Testis (tissue), 3 donors: ENCODE measurements around the gene WNT11. TPM values are rescaled to one million over a fixed set of nuclear protein-coding genes. Genes with fewer than 3 reads are reported as not detected.
A peak's percentile ranks its signal among the peaks of the same experiment; 100 is the strongest.

Experiments used
- DNase-seq: peaks from one replicate; pipeline ENCODE4 v3.0.0-alpha.2; 2019
- H3K27ac ChIP-seq, 2 donors: fragments of 200-600 bp; sonication (generic); one replicate each; pipeline ENCODE4 v1.5.1; 2019
- H3K27me3 ChIP-seq: fragments of 200-600 bp; sonication (generic); one replicate; pipeline ENCODE4 v1.5.1; 2019
- H3K36me3 ChIP-seq: fragments of 200-600 bp; sonication (generic); one replicate; pipeline ENCODE4 v1.5.1; 2017; ENCODE audit warnings: low read depth; ENCODE audit errors: missing control alignments
- H3K4me1 ChIP-seq: fragments of 200-600 bp; sonication (generic); one replicate; pipeline ENCODE4 v1.5.1; 2019
- H3K4me3 ChIP-seq, 2 donors: fragments of 200-600 bp; sonication (generic); one replicate each; pipeline ENCODE4 v1.5.1; 2017 to 2019
- H3K9me3 ChIP-seq: fragments of 200-600 bp; sonication (generic); one replicate; pipeline ENCODE4 v1.5.1; 2017
- POLR2A ChIP-seq: fragments of 450-650 bp; IDR thresholded peaks from one replicate; pipeline ENCODE4 v1.6.1; 2017; ENCODE audit warnings: antibody characterized with exemption, mild to moderate bottlenecking, moderate library complexity
- WGBS, 2 donors: methylation state at CpG; one replicate each; pipeline ENCODE4 v1.1.5; 2018; 5-methylcytosine and 5-hydroxymethylcytosine counted together
- intact Hi-C: fragments of 100-400 bp; cut with DNase I; formaldehyde crosslinking; loops from one replicate; pipeline ENCODE4 v1.15.1; 2023; ENCODE audit warnings: low total_unique reads
- polyA plus RNA-seq: library from polyadenylated mRNA; stranded (reverse); fragments of 350-450 nt; fragmentation: Illumina TruSeq; extraction: RNeasy Lipid Tissue Mini Kit (QIAGEN cat#74804); gene quantifications from one replicate; pipeline ENCODE4 v1.2.3, GENCODE V29; 2014; ENCODE audit warnings: low read depth, low replicate concordance; ENCODE audit not compliant: insufficient read depth
- total RNA-seq, 2 donors: library from RNA; depleted of rRNA; stranded (reverse); fragments of >200 nt; gene quantifications; one replicate each; pipeline ENCODE4 v1.2.3, GENCODE V29; 2016
- TF ChIP-seq, protein P1 (sequence below), 3 experiments: fragments of 450-650 bp in 2 of 3; fragments of 200-600 bp in 1 of 3; sonication (generic) in 1 of 3; IDR thresholded peaks; one replicate each; pipeline ENCODE4 v1.5.1; 2016 to 2019; ENCODE audit warnings: antibody characterized with exemption in 3 of 3, mild to moderate bottlenecking in 2 of 3, moderate library complexity in 1 of 3

The WNT11 gene
- total and polyA plus RNA-seq, 3 donors from 2014 or later: 2.7 to 4.3 (median 2.8) TPM

DNA sequence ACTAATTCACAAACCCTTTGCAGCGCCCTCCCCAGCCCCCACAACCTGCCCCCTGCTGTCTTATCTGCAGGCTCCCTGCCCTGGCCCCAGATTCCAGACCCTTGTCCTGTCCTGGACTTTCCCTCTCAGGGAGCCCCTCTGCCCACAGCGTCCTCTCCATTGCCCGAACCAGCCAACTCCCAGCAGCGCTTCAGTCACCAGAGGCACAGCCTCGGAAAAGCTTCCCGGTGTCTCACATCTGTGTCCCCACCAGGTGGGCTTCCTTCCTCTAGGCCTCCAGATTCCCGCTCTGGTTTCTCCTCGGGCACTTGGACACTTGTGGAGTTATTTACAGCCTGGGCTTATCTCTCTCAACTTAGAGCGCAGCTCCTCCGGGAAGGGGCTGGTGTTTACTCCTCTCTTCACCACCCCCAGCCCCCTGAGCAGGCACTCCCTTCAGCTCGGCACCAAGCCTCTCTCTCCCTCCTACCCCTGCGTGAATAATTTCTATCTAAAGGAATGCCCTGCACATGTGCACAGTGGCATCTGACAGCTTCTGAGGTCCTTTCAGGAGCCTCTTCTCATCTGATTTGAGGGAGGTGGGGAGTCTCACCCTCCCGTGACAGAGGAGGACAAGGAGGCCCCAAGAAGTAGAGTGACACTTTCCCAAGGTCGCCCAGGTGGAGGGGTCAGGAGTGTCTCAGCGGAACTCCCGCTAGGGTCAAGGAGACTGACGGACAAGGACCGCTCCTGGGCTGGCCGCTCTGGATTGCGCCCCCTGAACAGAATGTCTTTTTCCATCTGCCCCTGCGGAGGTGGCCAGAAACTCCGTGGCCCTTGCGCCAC is 838 bp downstream of the WNT11 start:
- H3K27ac ChIP-seq: no peak overlapping the region
- peaks cover 23% of the 10 kb centered on the region for H3K4me1 ChIP-seq
- no peaks in the 10 kb centered on the region for H3K9me3 ChIP-seq
- no peak for DNase-seq
- TF ChIP-seq POLR2A: no peak
- TF ChIP-seq, protein P1, sequence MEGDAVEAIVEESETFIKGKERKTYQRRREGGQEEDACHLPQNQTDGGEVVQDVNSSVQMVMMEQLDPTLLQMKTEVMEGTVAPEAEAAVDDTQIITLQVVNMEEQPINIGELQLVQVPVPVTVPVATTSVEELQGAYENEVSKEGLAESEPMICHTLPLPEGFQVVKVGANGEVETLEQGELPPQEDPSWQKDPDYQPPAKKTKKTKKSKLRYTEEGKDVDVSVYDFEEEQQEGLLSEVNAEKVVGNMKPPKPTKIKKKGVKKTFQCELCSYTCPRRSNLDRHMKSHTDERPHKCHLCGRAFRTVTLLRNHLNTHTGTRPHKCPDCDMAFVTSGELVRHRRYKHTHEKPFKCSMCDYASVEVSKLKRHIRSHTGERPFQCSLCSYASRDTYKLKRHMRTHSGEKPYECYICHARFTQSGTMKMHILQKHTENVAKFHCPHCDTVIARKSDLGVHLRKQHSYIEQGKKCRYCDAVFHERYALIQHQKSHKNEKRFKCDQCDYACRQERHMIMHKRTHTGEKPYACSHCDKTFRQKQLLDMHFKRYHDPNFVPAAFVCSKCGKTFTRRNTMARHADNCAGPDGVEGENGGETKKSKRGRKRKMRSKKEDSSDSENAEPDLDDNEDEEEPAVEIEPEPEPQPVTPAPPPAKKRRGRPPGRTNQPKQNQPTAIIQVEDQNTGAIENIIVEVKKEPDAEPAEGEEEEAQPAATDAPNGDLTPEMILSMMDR (IDR thresholded peaks at IDR 0.05): no peak
- peak overlapping the region; percentile 37 to 62 for H3K4me3 ChIP-seq
- intact Hi-C loops: no loop called here
- no peaks in the 10 kb centered on the region for H3K36me3 ChIP-seq
- no peaks in the 10 kb centered on the region for H3K27me3 ChIP-seq
- WGBS, 2 donors: 41 to 53% methylated on average over 13 to 23 of the region's 23 CpGs

DNA sequence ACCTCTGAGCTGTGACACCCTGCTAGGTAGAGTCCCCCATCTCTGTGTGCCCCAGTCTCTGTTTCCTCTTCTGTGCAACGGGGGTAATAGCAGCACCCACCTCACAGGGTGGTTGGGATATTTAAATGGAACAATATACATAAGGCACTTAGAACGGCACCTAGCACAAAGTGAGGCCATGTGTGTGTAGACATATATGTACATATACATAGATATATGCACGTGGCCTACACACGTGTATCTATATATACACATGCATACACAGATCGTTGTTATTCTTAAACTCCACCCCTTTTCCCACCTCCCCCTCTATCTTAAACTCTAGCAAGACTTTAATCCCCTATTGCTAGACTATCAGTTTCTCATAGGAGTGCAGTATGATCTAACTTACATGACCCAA is 2.4 kb downstream of the WNT11 start:
- Histone ChIP-seq H3K27me3 (no peaks in the 10 kb centered on the region), H3K4me3 (no peak overlapping the region), H3K4me1 (peaks cover 14% of the 10 kb centered on the region), H3K27ac (no peak overlapping the region), H3K36me3 (no peaks in the 10 kb centered on the region), H3K9me3 (no peaks in the 10 kb centered on the region)
- intact Hi-C loops: no loop called here
- no peak for DNase-seq
- 87 to 92% methylated on average over 5 of the region's 5 CpGs for WGBS, 2 donors
- no peak for TF ChIP-seq POLR2A

DNA sequence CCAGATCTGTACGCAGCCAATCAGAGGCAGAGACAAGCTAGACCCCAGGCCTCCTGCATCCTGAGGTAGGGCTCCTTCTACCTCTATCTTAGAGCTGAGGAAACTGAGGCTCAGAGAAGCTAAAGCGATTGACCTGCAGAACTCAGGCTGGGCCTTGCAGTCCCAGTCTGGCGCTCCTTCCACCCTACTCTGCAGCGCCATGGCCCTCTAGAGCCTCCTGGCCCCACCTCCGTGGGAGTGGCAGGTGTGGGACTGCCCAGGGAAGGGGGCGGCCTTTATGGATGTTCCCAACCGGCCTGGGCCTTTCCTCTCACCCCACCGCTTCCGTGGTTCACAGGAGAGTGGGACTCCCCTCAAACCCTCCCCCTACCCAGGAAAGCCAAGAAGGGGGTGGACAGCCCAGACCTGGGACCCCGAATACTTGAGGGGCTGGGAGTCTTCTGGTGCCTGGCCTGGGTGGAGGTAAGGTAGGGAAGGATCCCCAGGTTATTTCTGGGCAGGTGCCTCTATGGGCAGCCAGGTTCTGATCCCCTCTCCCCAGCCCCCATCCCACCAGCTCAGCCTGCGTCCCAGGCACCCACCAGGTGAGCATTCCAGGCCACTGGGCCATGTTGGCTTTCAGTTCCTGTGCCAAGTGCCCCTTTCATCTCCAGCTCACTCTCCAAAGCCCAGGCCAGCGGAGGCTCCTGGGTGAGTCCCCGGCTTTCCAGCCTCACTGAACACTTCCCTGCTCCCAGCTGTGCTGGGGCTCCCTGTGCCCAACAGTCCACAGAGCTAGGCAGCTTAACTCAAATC is 3.0 kb downstream of the WNT11 start:
- TF ChIP-seq, protein P1 (IDR thresholded peaks at IDR 0.05): no peak
- TF ChIP-seq POLR2A: no peak
- 91 to 93% methylated on average over 8 to 13 of the region's 13 CpGs for WGBS, 2 donors
- intact Hi-C loops: no loop called here
- DNase-seq: no peak
- Histone ChIP-seq H3K9me3 (no peaks in the 10 kb centered on the region), H3K4me1 (peaks cover 11% of the 10 kb centered on the region), H3K4me3 (no peak overlapping the region), H3K27me3 (no peaks in the 10 kb centered on the region), H3K36me3 (no peaks in the 10 kb centered on the region), H3K27ac (no peak overlapping the region)

DNA sequence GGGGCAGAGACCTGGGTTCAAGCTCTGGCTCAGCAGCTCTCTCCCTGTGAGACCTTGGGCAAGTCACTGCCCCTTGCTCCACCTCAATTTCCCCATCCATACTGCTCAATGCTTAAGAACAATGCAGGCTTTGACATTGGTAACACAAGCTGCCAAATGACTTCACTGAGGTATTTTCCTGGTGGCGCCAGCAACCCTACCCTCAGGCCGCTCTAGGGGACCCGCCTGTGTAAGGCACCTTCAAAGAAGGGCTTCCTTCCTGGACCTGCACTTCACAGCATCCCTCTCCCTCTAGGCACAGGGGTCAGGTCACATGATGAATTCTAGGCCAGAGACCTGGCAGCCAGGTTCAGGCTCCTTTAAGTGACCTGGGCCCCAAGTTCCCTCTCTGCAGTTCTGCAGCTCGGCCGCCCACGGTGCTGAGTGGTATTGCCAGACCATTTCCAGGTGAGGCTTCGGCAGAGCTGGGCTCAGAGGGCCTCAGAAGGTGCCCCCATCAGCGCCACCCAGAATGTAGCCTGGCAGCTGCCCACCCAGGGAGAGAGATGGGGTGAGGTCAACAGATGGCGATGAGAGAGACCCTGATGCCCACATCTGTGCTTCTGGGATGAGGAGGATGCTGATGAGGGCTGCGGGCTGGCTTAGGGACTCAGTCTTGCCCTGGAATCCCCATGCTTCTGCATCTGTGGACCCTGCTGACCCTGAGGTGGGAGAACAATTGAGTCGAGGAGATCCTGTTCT is 4.5 kb downstream of the WNT11 start:
- H3K36me3 ChIP-seq: no peaks in the 10 kb centered on the region
- no peak overlapping the region for H3K4me3 ChIP-seq
- TF ChIP-seq POLR2A: no peak
- TF ChIP-seq, protein P1 (IDR thresholded peaks at IDR 0.05): no peak
- intact Hi-C loops: no loop called here
- no peak for DNase-seq
- no peaks in the 10 kb centered on the region for H3K9me3 ChIP-seq
- no peaks in the 10 kb centered on the region for H3K27me3 ChIP-seq
- H3K27ac ChIP-seq: no peak overlapping the region
- H3K4me1 ChIP-seq: peaks cover 3% of the 10 kb centered on the region
- WGBS, 2 donors: 90 to 96% methylated on average over 4 to 11 of the region's 11 CpGs

DNA sequence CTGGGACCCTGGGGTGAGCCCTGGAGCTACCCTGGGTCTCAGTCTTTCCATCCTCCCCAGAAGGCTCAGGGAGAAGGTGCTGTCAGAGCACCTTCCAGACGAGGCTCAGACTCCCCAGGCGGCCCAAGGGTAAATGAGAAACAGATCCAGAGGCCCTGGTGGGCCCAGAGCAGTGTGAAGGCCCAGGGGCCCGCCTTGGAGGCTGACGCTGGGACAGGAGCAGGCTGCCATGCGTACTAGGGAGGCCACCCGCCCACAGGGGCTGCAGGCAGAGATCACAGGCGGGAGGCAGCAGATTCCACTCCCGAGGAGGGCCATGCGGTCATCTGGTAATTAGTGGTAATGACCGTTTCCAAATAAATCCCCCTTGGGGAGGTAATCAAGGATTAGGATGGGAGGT is 5.2 kb downstream of the WNT11 start:
- Histone ChIP-seq H3K36me3 (no peaks in the 10 kb centered on the region), H3K9me3 (no peaks in the 10 kb centered on the region), H3K4me3 (no peak overlapping the region), H3K27ac (no peak overlapping the region), H3K4me1 (peaks cover 2% of the 10 kb centered on the region), H3K27me3 (no peaks in the 10 kb centered on the region)
- TF ChIP-seq, protein P1 (IDR thresholded peaks at IDR 0.05): no peak
- no peak for TF ChIP-seq POLR2A
- intact Hi-C loops: no loop called here
- 88 to 91% methylated on average over 6 to 10 of the region's 10 CpGs for WGBS, 2 donors
- no peak for DNase-seq
